KMS-11 (cell line): Measurements from ENCODE around the gene NUDT12.

ENCODE experiments used
- H2AFZ ChIP-seq: fragments of 200-600 bp; sonication (generic); 2 replicates; pipeline ENCODE4 v1.6.1; 2016; ENCODE audit warnings: antibody characterized with exemption, mixed run types, low read depth
- H3K27ac ChIP-seq: fragments of 200-600 bp; sonication (generic); 2 replicates; pipeline ENCODE4 v1.6.1; 2016; ENCODE audit warnings: mild to moderate bottlenecking, mixed run types
- H3K27me3 ChIP-seq: fragments of 200-600 bp; sonication (generic); 2 replicates; pipeline ENCODE4 v1.6.1; 2017; ENCODE audit warnings: mild to moderate bottlenecking, low read depth, mixed run types, moderate library complexity; ENCODE audit not compliant: insufficient read depth
- H3K36me3 ChIP-seq: fragments of 200-600 bp; sonication (generic); 2 replicates; pipeline ENCODE4 v1.6.1; 2017; ENCODE audit warnings: mild to moderate bottlenecking, mixed run types; ENCODE audit not compliant: insufficient read depth
- H3K4me1 ChIP-seq: fragments of 200-600 bp; sonication (generic); 2 replicates; pipeline ENCODE4 v1.6.1; 2016; ENCODE audit warnings: mild to moderate bottlenecking, low read depth, mixed run types; ENCODE audit not compliant: poor library complexity, severe bottlenecking
- H3K4me2 ChIP-seq: fragments of 200-600 bp; sonication (generic); 2 replicates; pipeline ENCODE4 v1.7.0; 2016; ENCODE audit warnings: mild to moderate bottlenecking, mixed run types
- H3K4me3 ChIP-seq: fragments of 200-600 bp; sonication (generic); IDR thresholded peaks from 2 replicates; pipeline ENCODE4 v1.6.1; 2017; ENCODE audit warnings: low read depth, low read length, mixed read lengths; ENCODE audit not compliant: insufficient read depth
- H3K79me2 ChIP-seq: fragments of 200-600 bp; sonication (generic); 2 replicates; pipeline ENCODE4 v1.6.1; 2016; ENCODE audit warnings: low read depth, mixed run types; ENCODE audit not compliant: insufficient read depth
- H3K9ac ChIP-seq: fragments of 200-600 bp; sonication (generic); 2 replicates; pipeline ENCODE4 v1.6.1; 2016; ENCODE audit warnings: mild to moderate bottlenecking, mixed run types
- H4K20me1 ChIP-seq: fragments of 200-600 bp; sonication (generic); 2 replicates; pipeline ENCODE4 v1.6.1; 2016; ENCODE audit warnings: mild to moderate bottlenecking, mixed run types; ENCODE audit not compliant: insufficient read depth
- CTCF ChIP-seq: fragments of 200-600 bp; sonication (generic); conservative IDR thresholded peaks from 2 replicates; pipeline ENCODE4 v1.6.1; 2017; ENCODE audit warnings: low read depth, mild to moderate bottlenecking, antibody characterized with exemption, low read length, moderate library complexity, mixed read lengths

The NUDT12 gene

GRCh38 chr5:103562453-103563157 is at the start of gene NUDT12:
NUDT12 (minus strand) TSS chr5:103562789; CDS start chr5:103560248, 2,541 bp downstream.
- H3K79me2 ChIP-seq: no peaks in the 10 kb centered on the region
- TF ChIP-seq CTCF: no peak
- no peak within 1 kb of the TSS; the same call in 1 of the 2 replicates for H3K4me2 ChIP-seq
- no peak within 1 kb of the TSS for H3K9ac ChIP-seq
- no peaks in the 10 kb centered on the region for H4K20me1 ChIP-seq
- H2AFZ ChIP-seq: peak within 1 kb of the TSS; percentile 52
- H3K4me3 ChIP-seq: no peak within 1 kb of the TSS
- H3K27me3 ChIP-seq: no peaks in the 10 kb centered on the region
- H3K27ac ChIP-seq: no peak within 1 kb of the TSS
- H3K4me1 ChIP-seq: no peaks in the 10 kb centered on the region
- H3K36me3 ChIP-seq: no peaks in the 10 kb centered on the region

GRCh38 chr5:103607346-103607745 is 44.8 kb upstream of the NUDT12 start:
- Histone ChIP-seq H3K9ac (no peak overlapping the region), H3K79me2 (no peaks in the 10 kb centered on the region), H2AFZ (no peak overlapping the region), H3K27ac (no peak overlapping the region), H3K4me2 (no peak overlapping the region), H3K4me1 (no peaks in the 10 kb centered on the region), H3K36me3 (no peaks in the 10 kb centered on the region), H3K27me3 (no peaks in the 10 kb centered on the region), H4K20me1 (no peaks in the 10 kb centered on the region), H3K4me3 (no peak overlapping the region)
- no peak for TF ChIP-seq CTCF

GRCh38 chr5:103605277-103605676 is 42.7 kb upstream of the NUDT12 start:
- no peak overlapping the region for H3K9ac ChIP-seq
- H3K4me2 ChIP-seq: no peak overlapping the region
- TF ChIP-seq CTCF: no peak
- no peaks in the 10 kb centered on the region for H3K36me3 ChIP-seq
- H3K27me3 ChIP-seq: no peaks in the 10 kb centered on the region
- H2AFZ ChIP-seq: no peak overlapping the region
- no peaks in the 10 kb centered on the region for H4K20me1 ChIP-seq
- no peak overlapping the region for H3K27ac ChIP-seq
- H3K4me3 ChIP-seq: no peak overlapping the region
- H3K79me2 ChIP-seq: no peaks in the 10 kb centered on the region
- H3K4me1 ChIP-seq: no peaks in the 10 kb centered on the region

GRCh38 chr5:103602438-103602837 is 39.8 kb upstream of the NUDT12 start:
- Histone ChIP-seq H3K79me2 (no peaks in the 10 kb centered on the region), H3K27ac (no peak overlapping the region), H3K36me3 (no peaks in the 10 kb centered on the region), H3K9ac (no peak overlapping the region), H3K27me3 (no peaks in the 10 kb centered on the region), H3K4me2 (no peak overlapping the region), H4K20me1 (no peaks in the 10 kb centered on the region), H3K4me1 (no peaks in the 10 kb centered on the region), H3K4me3 (no peak overlapping the region), H2AFZ (no peak overlapping the region)
- TF ChIP-seq CTCF: no peak
